Fibroblast of lung (primary cell): ENCODE measurements around the gene FSD1L.

Experiments used
- EZH2 ChIP-seq: IDR thresholded peaks from 2 replicates; pipeline ENCODE4 v1.5.1; 2012; ENCODE audit warnings: low read length, control low read depth, mild to moderate bottlenecking; ENCODE audit errors: missing control alignments
- TF ChIP-seq, protein P1 (sequence below), 2 donors: IDR thresholded peaks in 1 of 2; conservative IDR thresholded peaks in 1 of 2; 1 replicate in 1 of 2; 2 replicates in 1 of 2; pipeline ENCODE4 v1.5.1; 2011 to 2012; ENCODE audit warnings: low read length in 2 of 2, control low read depth in 1 of 2, inconsistent platforms in 1 of 2, low read depth in 1 of 2, mild to moderate bottlenecking in 1 of 2

- TF ChIP-seq, protein P1, sequence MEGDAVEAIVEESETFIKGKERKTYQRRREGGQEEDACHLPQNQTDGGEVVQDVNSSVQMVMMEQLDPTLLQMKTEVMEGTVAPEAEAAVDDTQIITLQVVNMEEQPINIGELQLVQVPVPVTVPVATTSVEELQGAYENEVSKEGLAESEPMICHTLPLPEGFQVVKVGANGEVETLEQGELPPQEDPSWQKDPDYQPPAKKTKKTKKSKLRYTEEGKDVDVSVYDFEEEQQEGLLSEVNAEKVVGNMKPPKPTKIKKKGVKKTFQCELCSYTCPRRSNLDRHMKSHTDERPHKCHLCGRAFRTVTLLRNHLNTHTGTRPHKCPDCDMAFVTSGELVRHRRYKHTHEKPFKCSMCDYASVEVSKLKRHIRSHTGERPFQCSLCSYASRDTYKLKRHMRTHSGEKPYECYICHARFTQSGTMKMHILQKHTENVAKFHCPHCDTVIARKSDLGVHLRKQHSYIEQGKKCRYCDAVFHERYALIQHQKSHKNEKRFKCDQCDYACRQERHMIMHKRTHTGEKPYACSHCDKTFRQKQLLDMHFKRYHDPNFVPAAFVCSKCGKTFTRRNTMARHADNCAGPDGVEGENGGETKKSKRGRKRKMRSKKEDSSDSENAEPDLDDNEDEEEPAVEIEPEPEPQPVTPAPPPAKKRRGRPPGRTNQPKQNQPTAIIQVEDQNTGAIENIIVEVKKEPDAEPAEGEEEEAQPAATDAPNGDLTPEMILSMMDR (conservative IDR thresholded peaks at IDR 0.05 in 1 of 2, IDR thresholded peaks at IDR 0.05 in 1 of 2; ENCODE audit: low read depth in 1 of 2, low read length in 2 of 2): no peak
- no peak for TF ChIP-seq EZH2
These were observed 44.1 kb upstream of the FSD1L start for GRCh38 chr9:105403552-105404248.
